Activated CD8-positive, alpha-beta memory T cell treated with anti-CD3 and anti-CD28 coated beads for 36 hours (primary cell): ENCODE measurements around the gene PISD. TPM values are rescaled to one million over a fixed set of nuclear protein-coding genes. Genes with fewer than 3 reads are reported as not detected.
"Not testable (repeated sequence)": the region's sequence is repeated elsewhere in the genome, so short reads cannot be mapped to it uniquely, and the experiment has no call there.

Experiments used
- CTCF ChIA-PET: fragments of 350-600 bp; sonication (Branson Sonifier 250); formaldehyde crosslinking; loops from one replicate; lab custom pipeline; 2021; ENCODE audit warnings: antibody characterized with exemption; lab: Charles Lee
- POLR2A ChIA-PET: fragments of 350-600 bp; sonication (Branson Sonifier 250); formaldehyde crosslinking; loops from one replicate; lab custom pipeline; 2021; ENCODE audit warnings: antibody characterized with exemption; lab: Charles Lee
- total RNA-seq, 2 experiments: library from RNA; stranded (reverse); gene quantifications; one replicate each; pipeline ENCODE4 v1.2.3, GENCODE V29; 2021

The PISD gene
- total RNA-seq, 2 experiments from 2014 or later, result 53.1 to 53.9 TPM

- CTCF ChIA-PET, result interaction anchor here (1.0 to 1.1 kb wide), 2 partner anchors 11 to 31 kb away, joined by 3 read pairs; no protein-coding TSS in a partner anchor
Measured at GRCh38 chr22:31603081-31603525, 58.9 kb downstream of the PISD start.

GRCh38 chr22:31602259-31602952, 59.6 kb downstream of the PISD start:
- CTCF ChIA-PET, result no interaction called here
- POLR2A ChIA-PET, result no interaction called here

More at GRCh38 chr22:31603081-31603525, 58.9 kb downstream of the PISD start:
- POLR2A ChIA-PET, result no interaction called here

GRCh38 chr22:31595271-31595670, 66.7 kb downstream of the PISD start:
- POLR2A ChIA-PET, result no interaction called here
- CTCF ChIA-PET, result no interaction called here

GRCh38 chr22:31590161-31590560, 71.9 kb downstream of the PISD start:
- POLR2A ChIA-PET, CTCF ChIA-PET: not testable (repeated sequence)

GRCh38 chr22:31588970-31589675, 72.9 kb downstream of the PISD start:
- CTCF ChIA-PET, result interaction anchor here (0.7 kb wide), 1 partner anchor 202 kb away, joined by 4 read pairs; no protein-coding TSS in a partner anchor
- POLR2A ChIA-PET, result no interaction called here

- ChIA-PET POLR2A (no interaction called here), CTCF (interaction anchor here (1.2 kb wide), 1 partner anchor 42 kb away, joined by 3 read pairs; no protein-coding TSS in a partner anchor)
Measured at GRCh38 chr22:31586137-31586920, 75.7 kb downstream of the PISD start.

GRCh38 chr22:31585161-31585859, 76.7 kb downstream of the PISD start:
- POLR2A ChIA-PET, result interaction anchor here (1.1 kb wide), 1 partner anchor 38 kb away, joined by 3 read pairs; no protein-coding TSS in a partner anchor
- CTCF ChIA-PET, result no interaction called here

- POLR2A ChIA-PET, result interaction anchor here (1.1 kb wide), 1 partner anchor 39 kb away, joined by 3 read pairs; no protein-coding TSS in a partner anchor
- CTCF ChIA-PET, result interaction anchor here (0.6 kb wide), 1 partner anchor 1968 kb away, joined by 3 read pairs; no protein-coding TSS in a partner anchor
Measured at GRCh38 chr22:31584804-31585160, 77.2 kb downstream of the PISD start.

GRCh38 chr22:31583861-31584485, 78.0 kb downstream of the PISD start:
- POLR2A ChIA-PET, result no interaction called here
- CTCF ChIA-PET, result interaction anchor here (0.6 to 1.6 kb wide), 3 partner anchors 40 to 1968 kb away, joined by 3 to 5 read pairs (median 3); no protein-coding TSS in a partner anchor

GRCh38 chr22:31579835-31580242, 82.2 kb downstream of the PISD start:
- POLR2A ChIA-PET, result interaction anchor here (0.5 kb wide), 1 partner anchor 60 kb away, joined by 6 read pairs; no protein-coding TSS in a partner anchor
- CTCF ChIA-PET, result no interaction called here

- POLR2A ChIA-PET, result no interaction called here
- CTCF ChIA-PET, result interaction anchor here (2.1 kb wide), 1 partner anchor 56 kb away, joined by 6 read pairs; no protein-coding TSS in a partner anchor
Measured at GRCh38 chr22:31578171-31578570, 83.8 kb downstream of the PISD start.

- POLR2A ChIA-PET, result no interaction called here
- CTCF ChIA-PET, result interaction anchor here (2.1 kb wide), 1 partner anchor 57 kb away, joined by 6 read pairs; no protein-coding TSS in a partner anchor
Measured at GRCh38 chr22:31577711-31578110, 84.3 kb downstream of the PISD start.

GRCh38 chr22:31575190-31575589, 86.8 kb downstream of the PISD start:
- CTCF ChIA-PET, result no interaction called here
- POLR2A ChIA-PET, result interaction anchor here (0.5 kb wide), 1 partner anchor 95 kb away, joined by 3 read pairs; no protein-coding TSS in a partner anchor

GRCh38 chr22:31574055-31574670, 87.9 kb downstream of the PISD start:
- ChIA-PET CTCF (interaction anchor here (0.5 to 0.7 kb wide), 2 partner anchors 36 to 100 kb away, joined by 3 to 5 read pairs; no protein-coding TSS in a partner anchor), POLR2A (no interaction called here)

- CTCF ChIA-PET, result no interaction called here
- POLR2A ChIA-PET, result interaction anchor here (0.6 kb wide), 1 partner anchor 173 kb away, joined by 3 read pairs; no protein-coding TSS in a partner anchor
Measured at GRCh38 chr22:31572939-31573338, 89.1 kb downstream of the PISD start.

GRCh38 chr22:31569126-31569525, 92.9 kb downstream of the PISD start:
- ChIA-PET POLR2A (no interaction called here), CTCF (no interaction called here)
